Measurements from ENCODE around the gene ABCB6. TPM values are rescaled to one million over a fixed set of nuclear protein-coding genes. Genes with fewer than 3 reads are reported as not detected.
"Not testable (repeated sequence)": the region's sequence is repeated elsewhere in the genome, so short reads cannot be mapped to it uniquely, and the experiment has no call there.

The ABCB6 gene
- total and polyA plus RNA-seq, 2 of the 8 experiments (the other 6 are each of a cell fraction or from before 2014, with no cell fraction given) = 44.9 to 50.6 TPM

DNA sequence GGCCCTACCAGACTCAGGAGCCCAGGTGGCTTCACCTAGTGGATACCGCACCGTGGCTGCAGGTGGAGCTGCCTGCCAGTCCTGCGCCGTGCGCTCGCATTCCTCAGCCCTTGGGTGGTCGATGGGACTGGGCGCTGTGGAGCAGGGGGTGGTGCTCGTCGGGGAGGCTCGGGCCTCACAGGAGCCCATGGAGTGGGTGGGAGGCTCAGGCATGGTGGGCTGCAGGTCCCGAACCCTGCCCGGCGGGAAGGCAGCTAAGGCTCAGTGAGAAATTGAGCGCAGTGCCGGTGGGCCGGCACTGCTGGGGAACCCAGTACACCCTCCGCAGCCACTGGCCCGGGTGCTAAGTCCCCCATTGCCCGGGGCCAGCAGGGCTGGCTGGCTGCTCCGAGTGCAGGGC, 17.4 kb downstream of the ABCB6 start:
- ChIA-PET CTCF (ENCODE audit: partially characterized antibody) (interaction anchor here (1.1 to 3.5 kb wide), 4 partner anchors 10 to 94 kb away, joined by 3 to 9 read pairs (median 6); no protein-coding TSS in a partner anchor), POLR2A (ENCODE audit: partially characterized antibody) (interaction anchor here (1.1 to 2.3 kb wide), 2 partner anchors 9 to 18 kb away, joined by 3 to 6 read pairs; partner anchors contain the start of gene ABCB6)
- not testable (repeated sequence) for H3K79me2 ChIP-seq (ENCODE audit: control insufficient read depth in 1 of 2, insufficient read depth in 2 of 2, low read length in 2 of 2); H2BK5ac ChIP-seq (ENCODE audit: low read depth, low read length); H4K91ac ChIP-seq (replicated peaks; ENCODE audit: insufficient read length, low read length); H3K27me3 ChIP-seq (replicated peaks in 1 of 4; ENCODE audit: control insufficient read depth in 3 of 4, extremely low read depth in 1 of 4, insufficient read depth in 3 of 4, low read length in 3 of 4); H2AK5ac ChIP-seq (ENCODE audit: low read depth, low read length); H2BK20ac ChIP-seq (ENCODE audit: low read length); H3K79me1 ChIP-seq (ENCODE audit: low read depth, low read length); H3K9me3 ChIP-seq (ENCODE audit: insufficient read depth in 2 of 2, low read depth in 1 of 2, low read length in 1 of 2); FAIRE-seq; H3K4me3 ChIP-seq (ENCODE audit: extremely low read depth in 1 of 4, insufficient read depth in 2 of 4, low read depth in 3 of 4, low read length in 4 of 4); H3K23me2 ChIP-seq (ENCODE audit: low read depth, low read length); DNase-seq (ENCODE audit: low read depth in 1 of 2, low spot score in 2 of 2); H4K20me1 ChIP-seq (replicated peaks in 1 of 2; ENCODE audit: control insufficient read depth in 1 of 2, insufficient read depth in 2 of 2, low read length in 2 of 2); H3K9ac ChIP-seq (replicated peaks in 1 of 4; ENCODE audit: extremely low read depth in 1 of 4, low read depth in 3 of 4, low read length in 3 of 4); H3K4me1 ChIP-seq (replicated peaks in 1 of 4; ENCODE audit: control insufficient read depth in 3 of 4, insufficient read depth in 4 of 4, low read length in 3 of 4); H3K23ac ChIP-seq (ENCODE audit: insufficient read length); H3K56ac ChIP-seq (replicated peaks; ENCODE audit: insufficient read length, low read depth, low read length); H3K36me3 ChIP-seq (ENCODE audit: control insufficient read depth in 2 of 4, insufficient read depth in 4 of 4, low read length in 3 of 4); H3K4me2 ChIP-seq (ENCODE audit: insufficient read depth in 1 of 2, low read depth in 2 of 2, low read length in 2 of 2); H2AFZ ChIP-seq (ENCODE audit: low read length); H3K4ac ChIP-seq (replicated peaks; ENCODE audit: insufficient read length, low read depth, low read length); H3K14ac ChIP-seq (ENCODE audit: insufficient read length); H2BK12ac ChIP-seq (ENCODE audit: low read depth, low read length); H3K27ac ChIP-seq (ENCODE audit: low read depth, low read length); H2BK120ac ChIP-seq (replicated peaks; ENCODE audit: low read depth, low read length); H3K18ac ChIP-seq (ENCODE audit: extremely low read depth, low read length); H2BK15ac ChIP-seq (ENCODE audit: low read length); H4K8ac ChIP-seq (ENCODE audit: extremely low read depth, insufficient read depth, low read length); H4K5ac ChIP-seq (ENCODE audit: insufficient read length, low read depth, low read length)
- WGBS, 2 experiments (ENCODE audit: extremely low coverage in 1 of 2, insufficient coverage in 1 of 2, insufficient read length in 1 of 2, insufficient replicate concordance in 2 of 2, low coverage in 1 of 2, low lambda C conversion rate in 2 of 2, missing lambda C conversion rate in 1 of 2) = 98% methylated on average over 5 of the region's 21 CpGs; no CpG with 5 or more reads in 1 of the 2 experiments

All from H1 (cell line).